ENCODE measurements around the gene CRTC1. TPM values are rescaled to one million over a fixed set of nuclear protein-coding genes. Genes with fewer than 3 reads are reported as not detected.

Gene CRTC1
- polyA plus RNA-seq, 2 of the 4 experiments (the other 2 are of a cell fraction): 0.87 to 4.0 TPM

DNA sequence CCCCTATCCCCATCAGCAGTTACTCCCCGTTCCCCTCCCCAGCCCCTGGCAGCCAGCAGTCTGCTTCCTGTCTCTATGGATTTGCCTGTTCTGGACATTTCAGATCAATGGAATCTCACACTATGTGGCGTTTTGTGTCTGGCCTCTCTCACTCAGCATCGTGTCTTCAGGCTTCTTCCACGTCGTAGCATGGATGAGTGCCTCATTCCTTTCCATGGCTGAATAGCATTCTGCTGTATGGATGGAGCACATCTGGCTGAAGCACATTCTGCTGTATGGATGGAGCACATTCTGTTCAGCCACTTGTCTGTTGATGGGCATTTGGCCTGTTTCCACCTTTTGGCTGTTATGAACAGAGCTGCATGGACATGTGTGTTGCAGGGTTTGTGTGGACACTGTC lies 29.5 kb downstream of the CRTC1 start (continued):
- TF ChIP-seq HOXA7 (CRISPR knock-in tag; IDR thresholded peaks at IDR 0.05) (no peak), ZFP36 (IDR thresholded peaks at IDR 0.05; ENCODE audit: borderline replicate concordance, partially characterized antibody) (no peak), HOXB13 (CRISPR knock-in tag; IDR thresholded peaks at IDR 0.05; ENCODE audit: low read depth) (no peak), MAZ (IDR thresholded peaks at IDR 0.05; ENCODE audit: borderline replicate concordance, low read depth, low read length) (no peak), SMC3 (IDR thresholded peaks at IDR 0.05) (no peak), CEBPB (IDR thresholded peaks at IDR 0.05) (no peak)

DNA sequence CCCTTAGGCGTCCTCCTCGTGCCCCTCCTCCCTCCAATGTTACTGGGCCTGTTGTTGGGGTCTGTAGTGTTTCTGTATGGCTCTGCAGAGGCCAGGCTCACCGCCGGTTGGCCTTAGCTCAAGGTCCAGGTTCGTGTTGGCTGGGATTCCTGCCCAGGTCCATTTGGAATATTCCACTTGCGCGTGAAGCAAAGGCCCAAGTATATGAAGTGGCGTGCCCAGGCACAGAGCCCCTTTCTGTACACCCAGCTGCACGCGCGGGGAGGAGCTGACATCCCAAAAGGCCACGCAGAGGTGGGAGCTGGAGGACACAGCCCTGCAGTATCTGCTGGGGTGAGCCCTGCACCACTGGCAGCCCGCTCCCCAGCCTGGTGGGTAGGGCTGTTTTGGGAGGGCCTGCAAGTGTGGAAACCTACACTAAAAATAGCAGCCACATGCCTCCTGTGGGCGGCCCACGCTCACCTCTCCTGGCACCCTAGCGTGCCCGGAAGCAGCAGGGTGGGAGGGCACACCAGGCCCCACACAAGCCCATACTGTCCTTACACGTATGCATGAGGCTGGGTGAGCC lies 30.2 kb downstream of the CRTC1 start:
- ChIA-PET CTCF (no interaction called here), POLR2A (no interaction called here)
- Histone ChIP-seq H3K27ac (no peak overlapping the region), H3K4me1 (no peaks in the 10 kb centered on the region), H3K4me3 (no peak overlapping the region), H3K9me3 (no peaks in the 10 kb centered on the region), H3K4me2 (no peak overlapping the region)
- TF ChIP-seq, protein P1, sequence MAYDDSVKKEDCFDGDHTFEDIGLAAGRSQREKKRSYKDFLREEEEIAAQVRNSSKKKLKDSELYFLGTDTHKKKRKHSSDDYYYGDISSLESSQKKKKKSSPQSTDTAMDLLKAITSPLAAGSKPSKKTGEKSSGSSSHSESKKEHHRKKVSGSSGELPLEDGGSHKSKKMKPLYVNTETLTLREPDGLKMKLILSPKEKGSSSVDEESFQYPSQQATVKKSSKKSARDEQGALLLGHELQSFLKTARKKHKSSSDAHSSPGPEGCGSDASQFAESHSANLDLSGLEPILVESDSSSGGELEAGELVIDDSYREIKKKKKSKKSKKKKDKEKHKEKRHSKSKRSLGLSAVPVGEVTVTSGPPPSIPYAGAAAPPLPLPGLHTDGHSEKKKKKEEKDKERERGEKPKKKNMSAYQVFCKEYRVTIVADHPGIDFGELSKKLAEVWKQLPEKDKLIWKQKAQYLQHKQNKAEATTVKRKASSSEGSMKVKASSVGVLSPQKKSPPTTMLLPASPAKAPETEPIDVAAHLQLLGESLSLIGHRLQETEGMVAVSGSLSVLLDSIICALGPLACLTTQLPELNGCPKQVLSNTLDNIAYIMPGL (CRISPR knock-in tag; IDR thresholded peaks at IDR 0.05; ENCODE audit: borderline replicate concordance): no peak
- TF ChIP-seq ZNF302 (CRISPR knock-in tag; IDR thresholded peaks at IDR 0.05) (no peak), KDM1A (IDR thresholded peaks at IDR 0.05; ENCODE audit: low read depth) (no peak), CEBPB (IDR thresholded peaks at IDR 0.05) (no peak), RCOR1 (IDR thresholded peaks at IDR 0.05; ENCODE audit: low read depth, low read length) (no peak), POLR2A (IDR thresholded peaks at IDR 0.05; ENCODE audit: low read length) (no peak), FOXS1 (CRISPR knock-in tag; IDR thresholded peaks at IDR 0.05) (no peak), ZFP36 (IDR thresholded peaks at IDR 0.05; ENCODE audit: borderline replicate concordance, partially characterized antibody) (no peak), NFE2L2 (conservative IDR thresholded peaks at IDR 0.05; ENCODE audit: low read length) (no peak), HOXA7 (CRISPR knock-in tag; IDR thresholded peaks at IDR 0.05) (no peak), HOXB5 (CRISPR knock-in tag; IDR thresholded peaks at IDR 0.05) (no peak), EHF (CRISPR knock-in tag; IDR thresholded peaks at IDR 0.05) (no peak)
- TF ChIP-seq, protein P2, sequence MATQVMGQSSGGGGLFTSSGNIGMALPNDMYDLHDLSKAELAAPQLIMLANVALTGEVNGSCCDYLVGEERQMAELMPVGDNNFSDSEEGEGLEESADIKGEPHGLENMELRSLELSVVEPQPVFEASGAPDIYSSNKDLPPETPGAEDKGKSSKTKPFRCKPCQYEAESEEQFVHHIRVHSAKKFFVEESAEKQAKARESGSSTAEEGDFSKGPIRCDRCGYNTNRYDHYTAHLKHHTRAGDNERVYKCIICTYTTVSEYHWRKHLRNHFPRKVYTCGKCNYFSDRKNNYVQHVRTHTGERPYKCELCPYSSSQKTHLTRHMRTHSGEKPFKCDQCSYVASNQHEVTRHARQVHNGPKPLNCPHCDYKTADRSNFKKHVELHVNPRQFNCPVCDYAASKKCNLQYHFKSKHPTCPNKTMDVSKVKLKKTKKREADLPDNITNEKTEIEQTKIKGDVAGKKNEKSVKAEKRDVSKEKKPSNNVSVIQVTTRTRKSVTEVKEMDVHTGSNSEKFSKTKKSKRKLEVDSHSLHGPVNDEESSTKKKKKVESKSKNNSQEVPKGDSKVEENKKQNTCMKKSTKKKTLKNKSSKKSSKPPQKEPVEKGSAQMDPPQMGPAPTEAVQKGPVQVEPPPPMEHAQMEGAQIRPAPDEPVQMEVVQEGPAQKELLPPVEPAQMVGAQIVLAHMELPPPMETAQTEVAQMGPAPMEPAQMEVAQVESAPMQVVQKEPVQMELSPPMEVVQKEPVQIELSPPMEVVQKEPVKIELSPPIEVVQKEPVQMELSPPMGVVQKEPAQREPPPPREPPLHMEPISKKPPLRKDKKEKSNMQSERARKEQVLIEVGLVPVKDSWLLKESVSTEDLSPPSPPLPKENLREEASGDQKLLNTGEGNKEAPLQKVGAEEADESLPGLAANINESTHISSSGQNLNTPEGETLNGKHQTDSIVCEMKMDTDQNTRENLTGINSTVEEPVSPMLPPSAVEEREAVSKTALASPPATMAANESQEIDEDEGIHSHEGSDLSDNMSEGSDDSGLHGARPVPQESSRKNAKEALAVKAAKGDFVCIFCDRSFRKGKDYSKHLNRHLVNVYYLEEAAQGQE (IDR thresholded peaks at IDR 0.05): no peak
- TF ChIP-seq, protein P3, sequence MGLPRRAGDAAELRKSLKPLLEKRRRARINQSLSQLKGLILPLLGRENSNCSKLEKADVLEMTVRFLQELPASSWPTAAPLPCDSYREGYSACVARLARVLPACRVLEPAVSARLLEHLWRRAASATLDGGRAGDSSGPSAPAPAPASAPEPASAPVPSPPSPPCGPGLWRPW (IDR thresholded peaks at IDR 0.05): no peak
- TF ChIP-seq, protein P4, sequence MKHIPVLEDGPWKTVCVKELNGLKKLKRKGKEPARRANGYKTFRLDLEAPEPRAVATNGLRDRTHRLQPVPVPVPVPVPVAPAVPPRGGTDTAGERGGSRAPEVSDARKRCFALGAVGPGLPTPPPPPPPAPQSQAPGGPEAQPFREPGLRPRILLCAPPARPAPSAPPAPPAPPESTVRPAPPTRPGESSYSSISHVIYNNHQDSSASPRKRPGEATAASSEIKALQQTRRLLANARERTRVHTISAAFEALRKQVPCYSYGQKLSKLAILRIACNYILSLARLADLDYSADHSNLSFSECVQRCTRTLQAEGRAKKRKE (CRISPR knock-in tag; IDR thresholded peaks at IDR 0.05; ENCODE audit: low read depth): no peak
- TF ChIP-seq, protein P5, sequence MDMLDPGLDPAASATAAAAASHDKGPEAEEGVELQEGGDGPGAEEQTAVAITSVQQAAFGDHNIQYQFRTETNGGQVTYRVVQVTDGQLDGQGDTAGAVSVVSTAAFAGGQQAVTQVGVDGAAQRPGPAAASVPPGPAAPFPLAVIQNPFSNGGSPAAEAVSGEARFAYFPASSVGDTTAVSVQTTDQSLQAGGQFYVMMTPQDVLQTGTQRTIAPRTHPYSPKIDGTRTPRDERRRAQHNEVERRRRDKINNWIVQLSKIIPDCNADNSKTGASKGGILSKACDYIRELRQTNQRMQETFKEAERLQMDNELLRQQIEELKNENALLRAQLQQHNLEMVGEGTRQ (IDR thresholded peaks at IDR 0.05): no peak
- ATAC-seq (no peak), FAIRE-seq (no peak), DNase-seq (ENCODE audit: low read depth in 1 of 2, low spot score in 1 of 2) (no peak)
- WGBS (ENCODE audit: missing lambda C conversion rate): 90% methylated on average over 11 of the region's 18 CpGs

Measured in A549 (cell line).